ENCODE results near the gene MZB1. TPM values are rescaled to one million over a fixed set of nuclear protein-coding genes. Genes with fewer than 3 reads are reported as not detected.

The MZB1 gene
- total and polyA plus RNA-seq, 2 donors (not counting 1 experiment from before 2014, with no cell fraction given), result 0.17 TPM; not detected in 1

DNA sequence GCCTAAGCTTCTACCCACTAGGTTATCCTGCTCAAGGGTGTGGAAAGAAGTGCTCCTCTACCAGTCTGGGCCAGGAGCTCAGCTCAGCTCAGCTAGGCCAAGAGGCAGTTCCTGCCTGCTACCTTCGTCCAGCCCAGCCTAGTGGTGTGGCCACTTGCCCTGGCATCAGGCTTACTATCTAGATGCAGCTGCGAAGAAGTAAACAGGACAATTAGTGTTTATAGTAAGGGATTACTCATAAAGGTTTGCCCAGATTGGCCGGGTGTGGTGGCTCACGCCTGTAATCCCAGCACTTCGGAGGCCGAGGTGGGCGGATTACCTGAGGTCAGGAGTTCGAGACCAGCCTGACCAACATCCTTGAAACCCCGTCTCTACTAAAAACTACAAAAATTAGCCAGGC is 26.9 kb upstream of the MZB1 start:
- TF ChIP-seq, protein P1, sequence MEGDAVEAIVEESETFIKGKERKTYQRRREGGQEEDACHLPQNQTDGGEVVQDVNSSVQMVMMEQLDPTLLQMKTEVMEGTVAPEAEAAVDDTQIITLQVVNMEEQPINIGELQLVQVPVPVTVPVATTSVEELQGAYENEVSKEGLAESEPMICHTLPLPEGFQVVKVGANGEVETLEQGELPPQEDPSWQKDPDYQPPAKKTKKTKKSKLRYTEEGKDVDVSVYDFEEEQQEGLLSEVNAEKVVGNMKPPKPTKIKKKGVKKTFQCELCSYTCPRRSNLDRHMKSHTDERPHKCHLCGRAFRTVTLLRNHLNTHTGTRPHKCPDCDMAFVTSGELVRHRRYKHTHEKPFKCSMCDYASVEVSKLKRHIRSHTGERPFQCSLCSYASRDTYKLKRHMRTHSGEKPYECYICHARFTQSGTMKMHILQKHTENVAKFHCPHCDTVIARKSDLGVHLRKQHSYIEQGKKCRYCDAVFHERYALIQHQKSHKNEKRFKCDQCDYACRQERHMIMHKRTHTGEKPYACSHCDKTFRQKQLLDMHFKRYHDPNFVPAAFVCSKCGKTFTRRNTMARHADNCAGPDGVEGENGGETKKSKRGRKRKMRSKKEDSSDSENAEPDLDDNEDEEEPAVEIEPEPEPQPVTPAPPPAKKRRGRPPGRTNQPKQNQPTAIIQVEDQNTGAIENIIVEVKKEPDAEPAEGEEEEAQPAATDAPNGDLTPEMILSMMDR (conservative IDR thresholded peaks at IDR 0.05 in 1 of 2, IDR thresholded peaks at IDR 0.05 in 1 of 2; ENCODE audit: low read depth in 1 of 2, low read length in 2 of 2), result no peak
- no peak for TF ChIP-seq EZH2 (IDR thresholded peaks at IDR 0.05; ENCODE audit: low read length, missing control alignments)
- peaks cover 2% of the 10 kb centered on the region for H3K36me3 ChIP-seq (ENCODE audit: control insufficient read depth, insufficient read depth, low read length)
- H3K4me1 ChIP-seq (ENCODE audit: control insufficient read depth, extremely low read depth, insufficient read depth, low read length), result peaks cover 3% of the 10 kb centered on the region
- DNase-seq (ENCODE audit: low read depth in 2 of 2), result no peak
- H3K4me3 ChIP-seq (replicated peaks in 1 of 4; ENCODE audit: control extremely low read depth in 1 of 4, insufficient read depth in 1 of 4, low read depth in 3 of 4, low read length in 4 of 4), result no peak overlapping the region
- H3K79me2 ChIP-seq (ENCODE audit: control insufficient read depth, insufficient read depth, low read length), result no peaks in the 10 kb centered on the region
- H3K27ac ChIP-seq (ENCODE audit: insufficient read depth, low read length), result no peak overlapping the region
- no peaks in the 10 kb centered on the region for H4K20me1 ChIP-seq (ENCODE audit: control insufficient read depth, extremely low read depth, insufficient read depth, low read length)
- H3K4me2 ChIP-seq (ENCODE audit: extremely low read depth, insufficient read depth, low read length), result no peak overlapping the region
- H3K9me3 ChIP-seq (ENCODE audit: control insufficient read depth, insufficient read depth, low read depth, low read length), result no peaks in the 10 kb centered on the region
- no peak overlapping the region for H2AFZ ChIP-seq (ENCODE audit: low read length)
- H3K9ac ChIP-seq (ENCODE audit: insufficient read depth, low read length), result no peak overlapping the region
- H3K27me3 ChIP-seq (ENCODE audit: control insufficient read depth, insufficient read depth, low read length), result no peaks in the 10 kb centered on the region

DNA sequence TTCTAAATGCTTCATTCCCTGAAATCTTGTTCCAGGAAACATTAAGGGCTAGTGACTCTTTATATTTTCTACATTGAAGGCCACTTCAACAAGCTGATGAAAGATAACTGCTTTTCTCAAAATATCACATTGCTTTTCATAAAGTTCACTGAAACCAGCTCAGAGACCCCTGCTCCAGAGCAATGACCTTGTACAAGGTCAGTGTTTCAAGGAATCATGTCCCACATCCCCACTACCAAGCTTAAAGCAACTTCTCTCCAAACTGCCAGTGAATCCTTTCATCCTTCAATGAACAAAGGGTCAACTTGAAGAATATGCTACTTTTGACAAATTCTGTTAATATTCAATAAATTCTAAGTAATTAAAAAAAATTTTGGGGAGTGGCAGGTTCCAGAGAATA is 26.2 kb upstream of the MZB1 start:
- H3K27ac ChIP-seq (ENCODE audit: insufficient read depth, low read length), result no peak overlapping the region
- no peak for TF ChIP-seq EZH2 (IDR thresholded peaks at IDR 0.05; ENCODE audit: low read length, missing control alignments)
- TF ChIP-seq, protein P1 (conservative IDR thresholded peaks at IDR 0.05 in 1 of 2, IDR thresholded peaks at IDR 0.05 in 1 of 2; ENCODE audit: low read depth in 1 of 2, low read length in 2 of 2), result no peak
- no peak for DNase-seq (ENCODE audit: low read depth in 2 of 2)
- H3K9me3 ChIP-seq (ENCODE audit: control insufficient read depth, insufficient read depth, low read depth, low read length), result no peaks in the 10 kb centered on the region
- no peak overlapping the region for H3K4me3 ChIP-seq (replicated peaks in 1 of 4; ENCODE audit: control extremely low read depth in 1 of 4, insufficient read depth in 1 of 4, low read depth in 3 of 4, low read length in 4 of 4)
- H3K79me2 ChIP-seq (ENCODE audit: control insufficient read depth, insufficient read depth, low read length), result no peaks in the 10 kb centered on the region
- peaks cover 2% of the 10 kb centered on the region for H3K36me3 ChIP-seq (ENCODE audit: control insufficient read depth, insufficient read depth, low read length)
- H3K4me2 ChIP-seq (ENCODE audit: extremely low read depth, insufficient read depth, low read length), result no peak overlapping the region
- H3K4me1 ChIP-seq (ENCODE audit: control insufficient read depth, extremely low read depth, insufficient read depth, low read length), result peaks cover 3% of the 10 kb centered on the region
- no peak overlapping the region for H2AFZ ChIP-seq (ENCODE audit: low read length)
- no peak overlapping the region for H3K9ac ChIP-seq (ENCODE audit: insufficient read depth, low read length)
- no peaks in the 10 kb centered on the region for H4K20me1 ChIP-seq (ENCODE audit: control insufficient read depth, extremely low read depth, insufficient read depth, low read length)
- no peaks in the 10 kb centered on the region for H3K27me3 ChIP-seq (ENCODE audit: control insufficient read depth, insufficient read depth, low read length)

DNA sequence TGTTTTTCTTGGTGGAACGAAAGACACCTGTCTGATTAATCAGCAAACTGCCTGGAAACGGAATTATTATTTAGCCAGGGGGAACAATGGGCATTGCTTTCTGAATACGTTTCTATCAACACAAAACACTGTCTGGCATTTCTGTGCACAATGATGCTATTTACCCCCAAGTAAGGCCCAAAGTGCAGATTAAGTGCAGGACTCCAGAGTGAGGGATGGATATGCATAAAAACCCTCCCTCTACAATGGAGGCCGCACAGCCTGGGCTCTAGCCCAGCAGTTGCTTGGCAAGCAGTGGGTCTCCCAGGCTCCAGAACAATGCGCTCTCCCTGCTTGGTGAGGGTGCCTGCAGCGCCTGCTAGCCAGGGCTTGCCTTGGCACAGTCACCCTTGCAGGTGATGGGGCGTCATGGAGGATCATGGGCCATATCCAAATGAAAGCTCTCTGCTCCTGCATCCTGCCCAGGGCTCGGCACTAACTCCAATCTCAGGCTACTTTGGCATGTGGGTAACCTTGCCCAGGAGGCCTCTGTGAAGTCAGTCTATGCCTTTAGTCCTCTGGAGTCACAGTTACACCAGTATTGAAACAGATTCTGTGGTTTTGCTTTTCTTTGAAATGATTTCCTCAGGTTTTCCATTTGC is 25.6 kb upstream of the MZB1 start:
- Histone ChIP-seq H3K4me2 (ENCODE audit: extremely low read depth, insufficient read depth, low read length) (no peak overlapping the region), H3K4me1 (ENCODE audit: control insufficient read depth, extremely low read depth, insufficient read depth, low read length) (peaks cover 3% of the 10 kb centered on the region), H2AFZ (ENCODE audit: low read length) (no peak overlapping the region), H3K27me3 (ENCODE audit: control insufficient read depth, insufficient read depth, low read length) (no peaks in the 10 kb centered on the region), H3K36me3 (ENCODE audit: control insufficient read depth, insufficient read depth, low read length) (peaks cover 2% of the 10 kb centered on the region), H3K27ac (ENCODE audit: insufficient read depth, low read length) (no peak overlapping the region), H3K9ac (ENCODE audit: insufficient read depth, low read length) (no peak overlapping the region), H3K79me2 (ENCODE audit: control insufficient read depth, insufficient read depth, low read length) (no peaks in the 10 kb centered on the region), H3K9me3 (ENCODE audit: control insufficient read depth, insufficient read depth, low read depth, low read length) (no peaks in the 10 kb centered on the region), H4K20me1 (ENCODE audit: control insufficient read depth, extremely low read depth, insufficient read depth, low read length) (no peaks in the 10 kb centered on the region), H3K4me3 (replicated peaks in 1 of 4; ENCODE audit: control extremely low read depth in 1 of 4, insufficient read depth in 1 of 4, low read depth in 3 of 4, low read length in 4 of 4) (no peak overlapping the region)
- TF ChIP-seq, protein P1 (conservative IDR thresholded peaks at IDR 0.05 in 1 of 2, IDR thresholded peaks at IDR 0.05 in 1 of 2; ENCODE audit: low read depth in 1 of 2, low read length in 2 of 2), result no peak
- TF ChIP-seq EZH2 (IDR thresholded peaks at IDR 0.05; ENCODE audit: low read length, missing control alignments), result no peak
- DNase-seq (ENCODE audit: low read depth in 2 of 2), result no peak

Measured in fibroblast of lung (primary cell).